GM21619 (cell line): ENCODE results near the gene DYNLT4.
A peak's percentile ranks its signal among the peaks of the same experiment; 100 is the strongest.
"Not testable (repeated sequence)": the region's sequence is repeated elsewhere in the genome, so short reads cannot be mapped to it uniquely, and the experiment has no call there.

Experiments used
- ATAC-seq: cut with Tn5 transposase; IDR thresholded peaks from one replicate; pipeline ENCODE4 v1.9.1; 2021; ENCODE audit not compliant: unreplicated experiment

The DYNLT4 gene

DNA sequence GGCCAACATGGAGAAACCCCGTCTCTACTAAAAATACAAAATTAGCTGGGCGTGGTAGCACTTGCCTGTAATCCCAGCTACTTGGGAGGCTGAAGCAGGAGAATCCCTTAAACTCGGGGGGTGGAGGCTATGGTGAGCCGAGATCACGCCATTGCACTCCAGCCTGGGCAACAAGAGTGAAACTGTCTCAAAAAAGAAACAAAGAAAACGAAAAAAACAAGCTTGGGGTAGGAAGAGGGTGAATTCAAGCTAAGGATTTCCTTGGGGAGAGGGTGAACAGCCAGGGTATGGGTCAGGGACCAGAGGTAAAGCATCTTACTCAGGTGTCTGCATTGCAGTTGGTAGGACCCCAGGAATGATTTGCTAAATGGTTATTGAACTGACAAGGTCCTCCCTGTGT, 40.7 kb downstream of the DYNLT4 start:
- not testable (repeated sequence) for ATAC-seq

DNA sequence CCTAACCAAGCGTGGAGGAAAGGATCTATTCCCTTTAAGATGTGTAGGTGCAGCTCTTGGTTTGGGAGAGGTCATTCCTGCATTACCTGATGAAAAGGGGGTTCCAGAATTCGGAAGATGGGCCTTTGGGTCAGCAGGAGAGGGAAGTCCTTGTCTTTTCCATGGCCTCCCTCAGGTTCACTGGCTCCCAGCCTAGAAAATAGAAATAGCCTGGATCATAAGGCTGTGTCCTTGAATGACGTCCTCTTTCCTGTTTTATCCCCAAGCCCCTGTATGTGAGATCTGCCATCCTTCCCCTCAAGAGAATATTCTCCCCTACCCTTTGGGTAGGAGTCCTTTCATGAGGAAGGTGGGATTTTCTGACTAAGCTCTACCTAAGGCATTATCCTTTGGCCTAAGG, 46.3 kb downstream of the DYNLT4 start:
- no peak for ATAC-seq

DNA sequence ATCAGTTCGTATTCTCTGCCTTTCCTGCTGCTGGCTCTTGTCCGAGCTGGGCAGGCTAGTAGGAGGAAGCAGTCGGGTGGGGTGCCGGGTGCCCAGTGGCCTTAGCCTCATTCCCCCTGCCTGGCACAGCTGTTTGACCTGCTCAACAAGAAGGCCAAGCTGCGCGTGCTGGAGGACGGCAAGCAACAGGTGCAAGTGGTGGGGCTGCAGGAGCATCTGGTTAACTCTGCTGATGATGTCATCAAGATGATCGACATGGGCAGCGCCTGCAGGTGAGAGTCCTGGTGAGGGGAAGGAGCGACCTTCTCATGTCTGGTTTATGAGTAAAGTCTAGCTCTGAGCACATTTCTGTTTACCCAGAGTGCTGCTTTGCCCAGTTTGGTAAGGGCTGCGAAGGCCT, 48.1 kb downstream of the DYNLT4 start:
- ATAC-seq, result no peak

DNA sequence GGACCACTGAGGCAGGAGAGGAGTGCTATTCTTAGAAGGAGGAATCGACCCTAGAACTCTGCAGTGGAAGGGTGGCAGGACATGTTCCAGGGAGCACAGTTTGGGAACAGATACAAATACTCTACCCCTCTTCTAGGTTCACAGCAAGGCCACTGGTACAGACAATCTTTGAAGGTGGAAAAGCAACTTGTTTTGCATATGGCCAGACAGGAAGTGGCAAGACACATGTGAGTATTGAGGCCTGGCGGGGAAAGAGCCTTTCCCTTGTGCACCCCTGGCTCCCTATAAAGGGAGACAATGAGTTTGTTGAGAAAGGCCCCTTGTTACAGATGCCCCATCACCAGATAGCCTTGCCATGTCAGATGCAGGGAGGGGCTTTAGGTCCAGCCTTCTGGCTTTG, 49.7 kb downstream of the DYNLT4 start:
- peak; percentile 53 for ATAC-seq
